Stimulated activated CD8-positive, alpha-beta memory T cell treated with anti-CD3 and anti-CD28 coated beads, Interleukin-4, amount 100 ng/mL, for 48 hours (primary cell): Measurements from ENCODE around the gene NUDT7.

Source experiments
- DNase-seq: peaks from one replicate; pipeline ENCODE4 v3.0.0-alpha.2; 2020

Gene NUDT7

GRCh38 chr16:77782694-77783093 is 60.4 kb downstream of the NUDT7 start:
- no peak for DNase-seq

GRCh38 chr16:77784441-77785372 is 62.4 kb downstream of the NUDT7 start:
- no peak for DNase-seq

- DNase-seq: no peak
These were observed 63.1 kb downstream of the NUDT7 start for GRCh38 chr16:77785373-77785764.

- DNase-seq: no peak
These were observed 64.0 kb downstream of the NUDT7 start for GRCh38 chr16:77786186-77786847.

GRCh38 chr16:77787452-77787851 is 65.1 kb downstream of the NUDT7 start:
- no peak for DNase-seq

GRCh38 chr16:77788181-77789084 is 66.1 kb downstream of the NUDT7 start, which contains the start of gene VAT1L:
VAT1L (plus strand) TSS chr16:77788564; CDS start chr16:77788683, 119 bp downstream.
- peak; percentile 36 for DNase-seq

GRCh38 chr16:77789085-77790008 is 67.0 kb downstream of the NUDT7 start:
- no peak for DNase-seq

- DNase-seq: no peak
These were observed 67.7 kb downstream of the NUDT7 start for GRCh38 chr16:77790009-77790372.

- no peak for DNase-seq
These were observed 68.6 kb downstream of the NUDT7 start for GRCh38 chr16:77790912-77791311.
